ENCODE measurements around the gene PPP1CA. TPM values are rescaled to one million over a fixed set of nuclear protein-coding genes. Genes with fewer than 3 reads are reported as not detected.

The PPP1CA gene
- total and polyA plus RNA-seq, 2 donors (not counting 1 experiment from before 2014, with no cell fraction given), result 218 to 251 TPM

DNA sequence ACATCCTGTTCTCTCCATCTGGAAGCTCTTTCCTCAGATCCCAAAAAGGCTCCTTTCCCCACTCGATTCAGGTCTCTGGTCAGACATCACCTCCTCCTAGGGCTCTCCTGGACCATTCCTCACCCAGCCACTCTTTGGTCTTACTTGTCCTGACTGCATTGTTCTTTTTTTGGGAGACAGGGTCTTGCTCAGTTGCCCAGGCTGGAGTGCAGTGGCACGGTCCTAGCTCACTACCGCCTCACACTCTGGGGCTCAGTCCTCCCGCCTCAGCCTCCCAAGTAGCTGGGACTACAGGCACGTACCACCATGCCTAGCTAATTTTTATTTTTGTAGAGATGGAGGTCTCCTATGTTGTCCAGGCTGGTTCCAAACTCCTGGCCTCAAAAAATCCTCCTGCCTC lies 43.9 kb upstream of the PPP1CA start:
- 100% methylated on average over 1 of the region's 5 CpGs for WGBS (ENCODE audit: insufficient coverage)
- TF ChIP-seq, protein P1, sequence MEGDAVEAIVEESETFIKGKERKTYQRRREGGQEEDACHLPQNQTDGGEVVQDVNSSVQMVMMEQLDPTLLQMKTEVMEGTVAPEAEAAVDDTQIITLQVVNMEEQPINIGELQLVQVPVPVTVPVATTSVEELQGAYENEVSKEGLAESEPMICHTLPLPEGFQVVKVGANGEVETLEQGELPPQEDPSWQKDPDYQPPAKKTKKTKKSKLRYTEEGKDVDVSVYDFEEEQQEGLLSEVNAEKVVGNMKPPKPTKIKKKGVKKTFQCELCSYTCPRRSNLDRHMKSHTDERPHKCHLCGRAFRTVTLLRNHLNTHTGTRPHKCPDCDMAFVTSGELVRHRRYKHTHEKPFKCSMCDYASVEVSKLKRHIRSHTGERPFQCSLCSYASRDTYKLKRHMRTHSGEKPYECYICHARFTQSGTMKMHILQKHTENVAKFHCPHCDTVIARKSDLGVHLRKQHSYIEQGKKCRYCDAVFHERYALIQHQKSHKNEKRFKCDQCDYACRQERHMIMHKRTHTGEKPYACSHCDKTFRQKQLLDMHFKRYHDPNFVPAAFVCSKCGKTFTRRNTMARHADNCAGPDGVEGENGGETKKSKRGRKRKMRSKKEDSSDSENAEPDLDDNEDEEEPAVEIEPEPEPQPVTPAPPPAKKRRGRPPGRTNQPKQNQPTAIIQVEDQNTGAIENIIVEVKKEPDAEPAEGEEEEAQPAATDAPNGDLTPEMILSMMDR (IDR thresholded peaks at IDR 0.05), result no peak
- no peak for TF ChIP-seq EZH2 (IDR thresholded peaks at IDR 0.05; ENCODE audit: borderline replicate concordance, insufficient read depth, low read depth, low read length, poor library complexity, severe bottlenecking)
- Histone ChIP-seq H3K9me3 (ENCODE audit: control extremely low read depth in 1 of 3, control insufficient read depth in 2 of 3, insufficient read depth in 1 of 3, low read length in 2 of 3) (no peaks in the 10 kb centered on the region), H3K4me3 (ENCODE audit: control extremely low read depth in 1 of 5, extremely low read depth in 1 of 5, insufficient read depth in 1 of 5, low read depth in 2 of 5, low read length in 4 of 5) (no peak overlapping the region), H4K20me1 (ENCODE audit: control insufficient read depth, insufficient read depth, low read length, poor library complexity, severe bottlenecking) (no peaks in the 10 kb centered on the region), H3K27ac (ENCODE audit: low read length in 2 of 2) (peak overlapping the region; percentile 81 to 88), H3K4me1 (ENCODE audit: control insufficient read depth in 2 of 2, insufficient read depth in 2 of 2, low read length in 2 of 2) (peaks cover 76 to 93% of the 10 kb centered on the region in 2 donors), H3K79me2 (ENCODE audit: control insufficient read depth, insufficient read depth, low read length) (peaks cover 18% of the 10 kb centered on the region), H3K9ac (ENCODE audit: low read length) (peak overlapping the region; percentile 52), H3K27me3 (replicated peaks in 1 of 4; ENCODE audit: control extremely low read depth in 1 of 4, control insufficient read depth in 3 of 4, insufficient read depth in 4 of 4, low read length in 3 of 4) (no peaks in the 10 kb centered on the region), H2AFZ (ENCODE audit: insufficient read depth, low read depth, low read length, poor library complexity, severe bottlenecking) (no peak overlapping the region), H3K4me2 (replicated peaks; ENCODE audit: low read depth, low read length, poor library complexity, severe bottlenecking) (peak overlapping the region; percentile 99), H3K36me3 (replicated peaks in 1 of 2; ENCODE audit: control extremely low read depth in 1 of 2, control insufficient read depth in 1 of 2, extremely low read depth in 1 of 2, insufficient read depth in 2 of 2, low read length in 1 of 2) (no peaks in the 10 kb centered on the region)
- H3K4me1 Mint-ChIP-seq, result peaks cover 85% of the 10 kb centered on the region
- DNase-seq (no peak), ATAC-seq (ENCODE audit: low read depth) (no peak)
- H3K9me3 Mint-ChIP-seq (ENCODE audit: insufficient read depth), result no peaks in the 10 kb centered on the region
- peak overlapping the region; percentile 87 for H3K4me3 Mint-ChIP-seq
- ChIA-PET CTCF (interaction anchor here (6.8 kb wide), 1 partner anchor 14 kb away, joined by 43 read pairs; no protein-coding TSS in a partner anchor), POLR2A (interaction anchor here (0.8 to 9.6 kb wide), 6 partner anchors 9 to 26 kb away, joined by 4 to 110 read pairs (median 10); partner anchors contain the start of genes CABP4, PTPRCAP and TMEM134)
- H3K27me3 Mint-ChIP-seq, result no peaks in the 10 kb centered on the region
- H3K27ac Mint-ChIP-seq, result peak overlapping the region; percentile 96
- intact Hi-C loops (cut with micrococcal nuclease), result no loop called here

Measured in B cell (primary cell).